Naive thymus-derived CD4-positive, alpha-beta T cell (primary cell): ENCODE data around the gene ITPR2. TPM values are rescaled to one million over a fixed set of nuclear protein-coding genes. Genes with fewer than 3 reads are reported as not detected.
"Not testable (repeated sequence)": the region's sequence is repeated elsewhere in the genome, so short reads cannot be mapped to it uniquely, and the experiment has no call there.

Experiments used
- ATAC-seq: fragments of 150-1000 bp; cut with Tn5 transposase; 2 replicates; pipeline ENCODE4 v1.10.0; 2021; ENCODE audit warnings: mild to moderate bottlenecking, moderate library complexity
- CTCF ChIA-PET: fragments of 350-600 bp; sonication (Branson Sonifier 250); formaldehyde crosslinking; loops from one replicate; lab custom pipeline; 2021; ENCODE audit warnings: antibody characterized with exemption; lab: Charles Lee
- POLR2A ChIA-PET: fragments of 350-600 bp; sonication (Branson Sonifier 250); formaldehyde crosslinking; loops from one replicate; lab custom pipeline; 2021; ENCODE audit warnings: antibody characterized with exemption, inconsistent platforms; lab: Charles Lee
- DNase-seq, 9 donors: peaks; one replicate each; pipeline versions ENCODE4 v3.0.0 to v3.0.0-alpha.2; 2020 to 2022; ENCODE audit warnings: mixed read lengths in 1 of 9
- H3K27ac ChIP-seq: one replicate; pipeline ENCODE4 v1.7.0; 2013; ENCODE audit warnings: mild to moderate bottlenecking, low read depth, low read length, moderate library complexity
- H3K27me3 ChIP-seq, 2 donors: one replicate each; pipeline ENCODE4 v1.7.0; 2013; ENCODE audit warnings: low read length in 2 of 2, mild to moderate bottlenecking in 2 of 2, moderate library complexity in 2 of 2; ENCODE audit not compliant: control insufficient read depth in 2 of 2, insufficient read depth in 2 of 2
- H3K36me3 ChIP-seq, 3 experiments: 1 replicate in 2 of 3; 2 replicates in 1 of 3; pipeline ENCODE4 v1.7.0; 2013; ENCODE audit warnings: low read length in 3 of 3, mild to moderate bottlenecking in 3 of 3, moderate library complexity in 1 of 3; ENCODE audit not compliant: insufficient read depth in 3 of 3, control insufficient read depth in 2 of 3
- H3K4me1 ChIP-seq, 2 donors: one replicate each; pipeline ENCODE4 v1.7.0; 2013; ENCODE audit warnings: low read length in 2 of 2, mild to moderate bottlenecking in 2 of 2, moderate library complexity in 1 of 2; ENCODE audit not compliant: control insufficient read depth in 2 of 2, insufficient read depth in 2 of 2
- H3K4me3 ChIP-seq: 2 replicates; pipeline ENCODE4 v1.7.0; 2013; ENCODE audit warnings: mild to moderate bottlenecking, low read length
- H3K9me3 ChIP-seq, 3 experiments: 1 replicate in 2 of 3; 2 replicates in 1 of 3; pipeline ENCODE4 v1.7.0; 2013; ENCODE audit warnings: low read length in 3 of 3; ENCODE audit not compliant: control insufficient read depth in 2 of 3
- H3K27ac Mint-ChIP-seq, 9 donors: one replicate each; pipeline ENCODE4 v1.8.0; 2020 to 2022; ENCODE audit warnings: mixed read lengths in 9 of 9, mild to moderate bottlenecking in 8 of 9, moderate library complexity in 5 of 9, inconsistent platforms in 2 of 9
- H3K27me3 Mint-ChIP-seq, 5 donors: one replicate each; pipeline ENCODE4 v1.8.0; 2021 to 2022; ENCODE audit warnings: mixed read lengths in 5 of 5, mild to moderate bottlenecking in 1 of 5
- H3K36me3 Mint-ChIP-seq, 5 donors: one replicate each; pipeline ENCODE4 v1.8.0; 2020 to 2022; ENCODE audit warnings: mixed read lengths in 5 of 5, mild to moderate bottlenecking in 3 of 5, inconsistent platforms in 1 of 5
- H3K4me1 Mint-ChIP-seq, 7 donors: one replicate each; pipeline ENCODE4 v1.8.0; 2020 to 2022; ENCODE audit warnings: mixed read lengths in 7 of 7, mild to moderate bottlenecking in 3 of 7, inconsistent platforms in 1 of 7
- H3K4me3 Mint-ChIP-seq, 10 donors: one replicate each; pipeline ENCODE4 v1.8.0; 2020 to 2022; ENCODE audit warnings: mild to moderate bottlenecking in 10 of 10, mixed read lengths in 10 of 10, moderate library complexity in 6 of 10, inconsistent platforms in 2 of 10
- H3K9me3 Mint-ChIP-seq, 11 donors: one replicate each; pipeline ENCODE4 v1.8.0; 2020 to 2022; ENCODE audit warnings: mixed read lengths in 11 of 11, mild to moderate bottlenecking in 4 of 11, inconsistent platforms in 1 of 11, moderate library complexity in 1 of 11
- intact Hi-C, 2 donors: fragments of 100-400 bp; cut with micrococcal nuclease; formaldehyde crosslinking; loops; one replicate each; pipeline ENCODE4 v1.15.1; 2023
- polyA plus RNA-seq, 2 donors: library from polyadenylated mRNA; unstranded; fragments of 300-500 nt; fragmentation: Illumina TruSeq; gene quantifications; one replicate each; pipeline ENCODE4 v1.2.3, GENCODE V29; 2021
- total RNA-seq, 6 experiments: library from RNA in 5 of 6; stranded (reverse) in 5 of 6; gene quantifications; 1 replicate in 5 of 6; 2 replicates in 1 of 6; pipeline ENCODE4 v1.2.3 and lab custom pipeline; 2021 to 2026

ITPR2 gene
- total and polyA plus RNA-seq, 7 experiments from 2014 or later = 11.3 to 71.5 (median 51.4) TPM

DNA sequence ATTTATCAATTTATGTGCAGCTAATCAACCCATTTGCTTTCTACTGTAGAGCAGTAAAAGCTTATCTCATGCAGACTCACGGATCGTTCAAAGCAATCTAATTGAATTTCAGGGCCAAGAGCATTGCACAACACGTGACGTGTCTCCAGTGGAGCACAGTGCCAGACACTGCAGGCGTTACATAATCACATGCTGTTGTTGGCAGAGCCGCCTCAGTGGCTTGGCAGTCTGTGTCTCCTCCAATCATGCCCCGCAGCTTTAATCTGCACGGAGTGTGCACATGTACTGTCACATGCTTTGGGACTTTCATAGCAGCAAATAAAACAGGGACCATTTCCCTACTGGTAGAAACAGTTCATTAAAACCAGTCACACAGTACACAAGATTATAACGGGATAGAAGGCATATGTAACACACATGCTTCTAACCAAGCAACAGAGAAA is 309.3 kb downstream of the ITPR2 start:
- Histone ChIP-seq H3K4me1 (no peaks in the 10 kb centered on the region), H3K27ac (no peak overlapping the region), H3K27me3 (no peaks in the 10 kb centered on the region), H3K9me3 (peaks cover 0 to 9% (median 3%) of the 10 kb centered on the region in 3 experiments), H3K36me3 (peaks cover 0 to 8% (median 0%) of the 10 kb centered on the region in 3 experiments), H3K4me3 (no peak overlapping the region)
- peak; percentile 85 for ATAC-seq
- DNase-seq = no peak
- Mint-ChIP-seq H3K27me3 (no peaks in the 10 kb centered on the region), H3K36me3 (peaks cover 32 to 52% (median 45%) of the 10 kb centered on the region in 5 donors), H3K4me1 (peaks cover 8 to 27% (median 18%) of the 10 kb centered on the region in 7 donors), H3K27ac (no peak overlapping the region), H3K9me3 (peaks cover 9 to 38% (median 19%) of the 10 kb centered on the region in 11 donors), H3K4me3 (no peak overlapping the region)
- ChIA-PET POLR2A (no interaction called here), CTCF (no interaction called here)
- intact Hi-C loops = loop anchor here (1.0 to 10.0 kb wide), 2 partner anchors 409 to 426 kb away; no protein-coding TSS in a partner anchor

- Mint-ChIP-seq H3K27ac (no peak overlapping the region), H3K4me3 (no peak overlapping the region), H3K36me3 (peaks cover 14 to 37% (median 26%) of the 10 kb centered on the region in 5 donors), H3K4me1 (peaks cover 8 to 27% (median 18%) of the 10 kb centered on the region in 7 donors), H3K9me3 (peaks cover 5 to 20% (median 10%) of the 10 kb centered on the region in 11 donors), H3K27me3 (no peaks in the 10 kb centered on the region)
- no peak overlapping the region for H3K27ac ChIP-seq
- H3K4me3 ChIP-seq = no peak overlapping the region
- ATAC-seq (no peak), DNase-seq (no peak)
- H3K9me3 ChIP-seq = peaks cover 0 to 4% (median 2%) of the 10 kb centered on the region in 3 experiments
- intact Hi-C loops = loop anchor here in 1 of 2 donors (10.0 kb wide), 1 partner anchor 406 kb away; no protein-coding TSS in a partner anchor
- H3K4me1 ChIP-seq = no peaks in the 10 kb centered on the region
- no peaks in the 10 kb centered on the region for H3K27me3 ChIP-seq
- POLR2A ChIA-PET = no interaction called here
- no peaks in the 10 kb centered on the region for H3K36me3 ChIP-seq
- CTCF ChIA-PET = no interaction called here
These were observed 312.1 kb downstream of the ITPR2 start for GRCh38 chr12:26520869-26521268.

- H3K9me3 ChIP-seq = no peaks in the 10 kb centered on the region
- peaks cover 2 to 12% (median 4%) of the 10 kb centered on the region in 11 donors for H3K9me3 Mint-ChIP-seq
- H3K27me3 Mint-ChIP-seq = no peaks in the 10 kb centered on the region
- peak overlapping the region in 1 of 9 donors; percentile 54 for H3K27ac Mint-ChIP-seq
- no peaks in the 10 kb centered on the region for H3K27me3 ChIP-seq
- peaks cover 8 to 34% (median 18%) of the 10 kb centered on the region in 5 donors for H3K36me3 Mint-ChIP-seq
- intact Hi-C loops = loop anchor here in 1 of 2 donors (10.0 kb wide), 1 partner anchor 405 kb away; no protein-coding TSS in a partner anchor
- POLR2A ChIA-PET = no interaction called here
- H3K27ac ChIP-seq = no peak overlapping the region
- H3K4me1 Mint-ChIP-seq = peaks cover 8 to 31% (median 19%) of the 10 kb centered on the region in 7 donors
- H3K4me3 Mint-ChIP-seq = no peak overlapping the region
- no peak for ATAC-seq
- no peaks in the 10 kb centered on the region for H3K4me1 ChIP-seq
- no peaks in the 10 kb centered on the region for H3K36me3 ChIP-seq
- DNase-seq = no peak
- CTCF ChIA-PET = no interaction called here
- no peak overlapping the region for H3K4me3 ChIP-seq
These were observed 312.9 kb downstream of the ITPR2 start for GRCh38 chr12:26520109-26520508.

DNA sequence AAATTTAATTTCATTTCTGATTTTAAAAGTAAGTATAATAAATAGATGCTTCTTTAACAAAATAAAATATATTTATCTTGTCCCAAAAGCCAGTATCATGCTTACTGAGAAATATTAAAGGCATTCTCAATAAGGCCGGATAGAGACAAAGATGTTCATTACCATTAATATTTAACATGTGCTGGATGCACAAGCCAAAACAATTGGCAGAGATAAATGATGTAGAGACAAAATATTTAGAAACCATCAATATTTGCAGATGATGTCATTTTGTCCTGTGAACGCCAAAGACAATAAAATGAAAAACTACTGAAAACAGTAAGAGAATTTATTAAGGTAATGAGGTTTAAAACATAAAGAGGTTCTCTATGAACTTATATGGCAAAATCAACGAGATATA is 313.5 kb downstream of the ITPR2 start:
- Mint-ChIP-seq H3K27ac (no peak overlapping the region), H3K27me3 (no peaks in the 10 kb centered on the region), H3K9me3 (peaks cover 0 to 9% (median 3%) of the 10 kb centered on the region in 11 donors), H3K36me3 (peaks cover 8 to 34% (median 18%) of the 10 kb centered on the region in 5 donors), H3K4me1 (peaks cover 8 to 31% (median 19%) of the 10 kb centered on the region in 7 donors), H3K4me3 (no peak overlapping the region)
- H3K4me1 ChIP-seq = no peaks in the 10 kb centered on the region
- H3K27ac ChIP-seq = no peak overlapping the region
- no peaks in the 10 kb centered on the region for H3K36me3 ChIP-seq
- ChIA-PET POLR2A (no interaction called here), CTCF (no interaction called here)
- intact Hi-C loops = no loop called here
- no peak overlapping the region for H3K4me3 ChIP-seq
- DNase-seq (no peak), ATAC-seq (no peak)
- H3K27me3 ChIP-seq = no peaks in the 10 kb centered on the region
- no peaks in the 10 kb centered on the region for H3K9me3 ChIP-seq

DNA sequence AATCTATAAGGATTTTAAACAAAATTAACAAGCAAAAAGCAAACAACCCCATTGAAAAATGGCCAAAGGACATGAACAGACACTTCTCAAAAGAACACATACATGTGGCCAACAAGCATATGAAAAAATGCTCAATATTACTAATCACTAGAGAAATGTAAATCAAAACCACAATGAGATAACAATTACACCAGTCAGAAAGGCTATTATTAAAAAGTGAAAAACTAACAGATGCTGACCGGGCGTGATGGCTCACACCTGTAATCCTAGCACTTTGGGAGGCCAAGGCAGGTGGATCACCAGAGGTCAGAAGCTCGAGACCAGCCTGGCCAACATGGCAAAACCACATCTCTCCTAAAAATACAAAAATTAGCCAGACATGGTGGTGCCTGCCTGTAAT is 315.7 kb downstream of the ITPR2 start:
- Mint-ChIP-seq H3K36me3 (peaks cover 8 to 35% (median 11%) of the 10 kb centered on the region in 5 donors), H3K4me1 (peaks cover 8 to 23% (median 16%) of the 10 kb centered on the region in 7 donors)
- POLR2A ChIA-PET, intact Hi-C loops, H3K4me3 ChIP-seq, H3K4me1 ChIP-seq, H3K27me3 ChIP-seq, ATAC-seq, H3K27me3 Mint-ChIP-seq, CTCF ChIA-PET, H3K4me3 Mint-ChIP-seq, H3K36me3 ChIP-seq, H3K9me3 ChIP-seq, H3K27ac Mint-ChIP-seq, DNase-seq, H3K9me3 Mint-ChIP-seq, H3K27ac ChIP-seq: not testable (repeated sequence)

DNA sequence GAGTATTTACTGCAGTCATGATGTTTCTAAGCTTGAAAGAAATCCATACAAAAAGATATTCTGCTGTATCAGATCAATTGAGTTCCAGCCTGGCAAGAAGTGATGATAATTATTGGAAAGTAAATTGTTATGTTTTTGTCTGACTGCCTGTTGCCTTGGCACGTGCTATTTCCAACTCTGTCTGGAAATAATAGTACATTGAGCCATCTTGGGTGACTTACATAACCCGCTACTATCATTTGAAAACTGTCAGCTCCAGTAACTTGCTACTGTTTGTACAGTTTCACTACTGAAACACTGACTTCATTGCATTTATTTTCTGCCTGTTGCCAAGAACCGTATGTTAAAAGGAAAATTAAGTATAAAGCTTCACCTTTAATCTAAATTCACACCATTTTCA is 318.6 kb downstream of the ITPR2 start:
- no peak overlapping the region for H3K27ac Mint-ChIP-seq
- Histone ChIP-seq H3K9me3 (no peaks in the 10 kb centered on the region), H3K4me1 (no peaks in the 10 kb centered on the region), H3K27ac (no peak overlapping the region), H3K27me3 (no peaks in the 10 kb centered on the region), H3K4me3 (no peak overlapping the region), H3K36me3 (no peaks in the 10 kb centered on the region)
- H3K9me3 Mint-ChIP-seq = peaks cover 0 to 5% (median 0%) of the 10 kb centered on the region in 11 donors
- H3K4me1 Mint-ChIP-seq = peaks cover 0 to 13% (median 4%) of the 10 kb centered on the region in 7 donors
- no peak for DNase-seq
- no peaks in the 10 kb centered on the region for H3K27me3 Mint-ChIP-seq
- intact Hi-C loops = no loop called here
- no peak overlapping the region for H3K4me3 Mint-ChIP-seq
- ATAC-seq = no peak
- peaks cover 4 to 47% (median 5%) of the 10 kb centered on the region in 5 donors for H3K36me3 Mint-ChIP-seq
- CTCF ChIA-PET = no interaction called here
- POLR2A ChIA-PET = no interaction called here
